HG03196 (cell line): ENCODE measurements around the gene RSPO1.

Experiments used
- ATAC-seq: cut with Tn5 transposase; IDR thresholded peaks from one replicate; pipeline ENCODE4 v1.9.1; 2021; ENCODE audit not compliant: unreplicated experiment

Gene RSPO1

GRCh38 chr1:37574834-37575480, 59.7 kb downstream of the RSPO1 start:
- ATAC-seq, result no peak

GRCh38 chr1:37570528-37571334, 64.0 kb downstream of the RSPO1 start:
- no peak for ATAC-seq

- ATAC-seq, result no peak
These were observed 67.7 kb downstream of the RSPO1 start for GRCh38 chr1:37567023-37567422.

- no peak for ATAC-seq
These were observed 69.8 kb downstream of the RSPO1 start for GRCh38 chr1:37564892-37565291.

- ATAC-seq, result no peak
These were observed 71.7 kb downstream of the RSPO1 start for GRCh38 chr1:37562984-37563383.
